Esophagus muscularis mucosa (tissue), 3 donors: Measurements from ENCODE around the gene DISC1.

Experiments
- CTCF ChIP-seq, 3 experiments: fragments of 200-600 bp in 2 of 3; fragments of 450-650 bp in 1 of 3; sonication (generic) in 2 of 3; IDR thresholded peaks; one replicate each; pipeline ENCODE4 v1.5.1; 2017 to 2019; ENCODE audit warnings: antibody characterized with exemption in 3 of 3, mild to moderate bottlenecking in 2 of 3, moderate library complexity in 1 of 3
- POLR2A ChIP-seq: fragments of 450-650 bp; IDR thresholded peaks from one replicate; pipeline ENCODE4 v1.6.1; 2017; ENCODE audit warnings: antibody characterized with exemption, moderate library complexity, mild to moderate bottlenecking, low read depth

GRCh38 chr1:231733672-231734071 lies 107.1 kb downstream of the DISC1 start:
- TF ChIP-seq CTCF (IDR thresholded peaks at IDR 0.05) = no peak
- TF ChIP-seq POLR2A = no peak
